HG03575 (cell line): Measurements from ENCODE around the gene INSM1.
"Not testable (repeated sequence)": the region's sequence is repeated elsewhere in the genome, so short reads cannot be mapped to it uniquely, and the experiment has no call there.

Experiments used
- ATAC-seq: cut with Tn5 transposase; IDR thresholded peaks from one replicate; pipeline ENCODE4 v1.9.1; 2021; ENCODE audit not compliant: unreplicated experiment, insufficient number of reproducible peaks, low FRiP score; ENCODE audit errors: extremely low read depth

INSM1 gene, protein sequence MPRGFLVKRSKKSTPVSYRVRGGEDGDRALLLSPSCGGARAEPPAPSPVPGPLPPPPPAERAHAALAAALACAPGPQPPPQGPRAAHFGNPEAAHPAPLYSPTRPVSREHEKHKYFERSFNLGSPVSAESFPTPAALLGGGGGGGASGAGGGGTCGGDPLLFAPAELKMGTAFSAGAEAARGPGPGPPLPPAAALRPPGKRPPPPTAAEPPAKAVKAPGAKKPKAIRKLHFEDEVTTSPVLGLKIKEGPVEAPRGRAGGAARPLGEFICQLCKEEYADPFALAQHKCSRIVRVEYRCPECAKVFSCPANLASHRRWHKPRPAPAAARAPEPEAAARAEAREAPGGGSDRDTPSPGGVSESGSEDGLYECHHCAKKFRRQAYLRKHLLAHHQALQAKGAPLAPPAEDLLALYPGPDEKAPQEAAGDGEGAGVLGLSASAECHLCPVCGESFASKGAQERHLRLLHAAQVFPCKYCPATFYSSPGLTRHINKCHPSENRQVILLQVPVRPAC

DNA sequence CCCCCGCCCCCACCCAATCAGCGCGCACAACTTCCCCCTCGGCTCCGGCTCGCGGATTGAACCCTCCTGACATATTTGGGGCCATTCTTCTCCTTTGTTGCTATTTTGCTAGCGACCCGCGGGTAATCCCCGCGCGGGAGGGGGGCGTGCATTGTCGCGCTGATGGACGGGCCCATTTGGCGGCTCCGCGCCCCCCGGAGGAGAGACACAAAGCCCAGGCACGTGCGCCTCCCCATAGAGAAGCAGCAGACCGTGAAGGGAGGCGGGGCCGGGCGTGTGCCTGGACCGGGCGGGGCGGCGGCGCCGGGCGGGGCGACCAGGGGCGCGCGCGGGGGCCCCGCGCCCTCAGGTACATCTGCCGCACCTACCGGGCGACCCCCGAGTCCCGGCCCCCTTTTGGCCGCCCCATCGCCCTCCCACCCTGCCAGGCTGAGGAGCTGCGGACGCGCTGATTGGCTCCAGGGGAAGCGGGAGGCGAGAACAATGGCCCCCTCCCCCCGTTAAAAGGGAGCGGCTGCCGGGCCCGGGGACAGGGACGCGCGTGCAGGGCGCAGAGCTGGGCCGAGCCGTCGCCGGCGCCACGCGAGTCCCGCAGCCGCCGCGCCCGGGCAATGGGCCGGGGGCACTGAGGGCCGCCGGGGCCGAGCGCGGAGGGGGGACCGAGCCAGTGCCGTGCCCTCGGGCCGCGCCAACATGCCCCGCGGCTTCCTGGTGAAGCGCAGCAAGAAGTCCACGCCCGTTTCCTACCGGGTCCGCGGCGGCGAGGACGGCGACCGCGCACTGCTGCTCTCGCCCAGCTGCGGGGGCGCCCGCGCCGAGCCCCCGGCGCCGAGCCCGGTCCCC is at the start of gene INSM1:
Gene INSM1 (plus strand): TSS at position 530 of the 843 bp plus-strand sequence. CDS start 164 bp downstream, at position 694.
- ATAC-seq, result no peak

DNA sequence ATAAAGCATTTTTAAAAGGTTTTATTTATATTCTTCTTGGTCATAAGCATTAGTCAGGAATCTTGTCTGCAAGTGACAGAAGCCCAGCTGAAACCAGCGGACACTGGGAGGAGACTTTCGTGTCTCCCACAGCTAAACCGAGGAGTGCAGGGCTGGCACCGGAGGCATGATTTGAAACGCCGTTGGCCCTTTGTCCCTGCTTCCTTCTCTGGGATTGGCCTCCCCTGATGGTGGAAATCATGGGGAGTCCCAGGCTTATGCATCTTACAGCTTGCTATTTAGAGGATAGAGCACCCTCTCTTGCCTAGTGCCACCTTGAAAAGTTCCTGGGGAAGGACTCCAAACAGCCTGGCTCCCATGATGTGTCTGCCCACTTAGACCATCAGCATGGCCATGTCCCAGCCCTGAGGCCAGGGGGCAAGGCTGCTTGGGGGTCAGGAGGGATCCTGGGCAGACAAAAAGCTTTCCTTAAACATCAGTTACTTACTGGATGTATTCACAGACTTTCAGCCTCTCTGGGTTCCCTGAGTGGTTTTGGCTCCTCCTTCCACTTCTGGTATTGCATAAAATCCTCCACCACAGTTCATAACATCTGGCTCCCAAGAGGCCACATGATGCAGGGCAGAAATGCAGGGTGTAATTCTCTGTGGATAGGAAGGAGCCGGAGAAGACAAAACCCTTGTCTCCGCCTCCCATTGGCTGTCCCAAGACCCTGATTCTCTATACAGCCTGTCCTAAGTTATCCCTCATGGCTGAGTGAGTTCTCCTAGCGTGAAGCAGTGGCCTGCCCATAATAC is 49.3 kb upstream of the INSM1 start:
- ATAC-seq, result no peak

DNA sequence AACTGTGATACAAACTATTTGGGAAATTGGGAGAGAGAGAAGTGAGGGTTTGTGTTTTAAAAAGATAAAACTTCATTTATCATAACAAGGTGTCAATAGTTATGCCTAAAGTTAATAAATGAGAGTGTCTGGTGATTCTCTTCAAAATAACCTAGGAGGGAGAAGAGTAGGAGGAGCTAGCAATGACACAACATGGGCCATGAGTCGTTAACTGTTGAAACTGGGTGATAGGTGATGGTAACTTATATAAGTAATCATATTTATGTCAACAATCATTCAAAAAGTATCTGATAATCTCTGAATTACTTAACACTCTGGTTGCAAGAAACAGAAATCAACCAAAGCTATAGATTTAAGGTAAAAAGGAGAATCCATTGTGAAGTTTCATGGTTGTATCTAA is 46.8 kb upstream of the INSM1 start:
- no peak for ATAC-seq

DNA sequence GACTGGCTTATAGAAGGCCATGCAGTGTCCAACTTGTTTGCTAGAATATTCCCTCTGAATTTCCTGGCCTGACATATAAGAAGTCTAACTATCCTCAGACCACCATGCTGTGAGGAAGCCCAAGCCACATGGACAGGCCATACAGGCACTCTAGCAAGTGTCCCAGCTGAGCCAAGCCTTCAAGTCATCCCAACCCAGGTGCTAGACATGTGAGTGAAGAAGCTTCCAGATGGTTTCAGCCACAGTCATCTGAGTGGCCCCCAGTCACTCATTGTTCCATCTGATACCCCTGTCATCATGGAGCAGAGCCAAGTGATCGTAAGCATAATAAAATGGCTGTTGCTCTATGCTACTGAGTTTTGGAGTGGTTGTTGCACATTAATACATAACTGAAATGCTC is 46.0 kb upstream of the INSM1 start:
- ATAC-seq, result no peak

DNA sequence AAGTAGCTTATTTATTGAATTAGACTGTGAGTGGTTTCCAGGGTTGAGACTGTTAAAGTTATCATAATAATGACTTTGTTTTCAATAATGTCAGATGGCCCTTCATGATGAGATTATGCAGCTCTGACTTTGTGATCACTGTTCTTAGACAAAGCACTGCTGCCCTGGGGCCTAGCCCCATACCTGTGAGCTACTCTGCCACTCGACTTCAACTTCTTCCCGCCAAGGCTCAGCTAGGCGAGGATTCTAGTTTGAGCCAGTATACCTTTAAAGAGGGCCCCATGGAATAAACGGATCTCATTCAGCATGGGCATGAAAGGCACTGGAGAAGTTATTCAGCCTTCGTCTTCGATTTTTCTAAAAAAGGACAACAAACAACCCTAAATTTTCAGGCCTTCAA is 45.0 kb upstream of the INSM1 start:
- ATAC-seq, result no peak

DNA sequence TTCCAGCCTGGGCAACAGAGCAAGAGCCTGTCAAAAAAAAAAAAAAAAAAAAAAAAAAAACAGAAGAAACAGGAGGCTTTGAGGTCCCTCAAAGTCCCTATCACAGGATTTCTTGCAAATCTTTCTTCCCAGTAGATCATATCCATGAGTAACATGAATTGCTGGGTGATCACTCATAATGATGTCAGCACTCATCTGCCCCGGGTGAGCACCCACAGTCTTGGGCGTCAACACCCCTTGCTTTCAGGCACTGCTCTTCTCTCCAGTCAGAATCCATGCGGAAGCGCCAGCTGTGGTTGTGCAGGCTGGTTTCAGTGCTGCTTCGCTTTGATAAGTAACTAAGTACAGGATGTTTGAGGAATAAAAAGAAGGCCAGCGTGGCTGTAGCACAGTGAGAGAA is 40.2 kb upstream of the INSM1 start:
- no peak for ATAC-seq

DNA sequence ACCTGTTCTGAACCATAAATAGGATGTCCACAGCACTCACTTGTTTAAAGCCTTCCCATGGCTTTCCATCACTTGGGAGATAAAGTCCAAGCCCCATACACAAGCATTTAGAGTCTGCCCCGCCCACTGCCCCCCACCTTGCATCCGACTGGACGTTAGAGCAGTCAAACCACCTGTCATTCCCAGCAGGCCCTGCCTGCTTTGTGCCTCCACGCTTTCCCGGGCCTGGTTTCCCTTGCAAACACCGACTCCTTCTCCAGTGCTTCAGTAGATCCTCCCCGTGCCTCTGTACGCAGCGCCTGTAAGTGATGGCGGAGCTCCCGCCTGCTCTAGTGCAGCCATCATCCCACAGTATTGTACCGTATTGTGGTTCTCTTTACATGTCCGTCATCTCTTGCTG is 38.3 kb upstream of the INSM1 start:
- no peak for ATAC-seq

DNA sequence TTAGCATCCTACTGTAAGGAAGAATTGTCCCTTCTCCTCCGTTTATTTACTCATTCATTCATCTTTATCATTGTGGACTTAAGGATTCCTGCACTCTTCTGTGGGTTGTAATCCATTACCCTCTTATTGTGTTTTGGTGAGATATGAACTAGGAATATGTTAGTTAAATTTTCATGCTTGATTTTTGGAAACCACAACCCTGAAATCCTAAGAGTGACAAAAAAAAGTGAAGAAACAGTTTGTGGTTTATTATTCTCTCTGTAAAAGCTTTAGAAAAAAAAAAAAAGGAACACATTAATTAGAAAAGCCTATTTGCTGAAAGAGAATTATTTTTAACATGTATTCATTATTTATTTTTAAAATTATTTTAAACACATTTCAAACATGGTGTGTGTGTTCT is 36.7 kb upstream of the INSM1 start:
- ATAC-seq, result no peak

DNA sequence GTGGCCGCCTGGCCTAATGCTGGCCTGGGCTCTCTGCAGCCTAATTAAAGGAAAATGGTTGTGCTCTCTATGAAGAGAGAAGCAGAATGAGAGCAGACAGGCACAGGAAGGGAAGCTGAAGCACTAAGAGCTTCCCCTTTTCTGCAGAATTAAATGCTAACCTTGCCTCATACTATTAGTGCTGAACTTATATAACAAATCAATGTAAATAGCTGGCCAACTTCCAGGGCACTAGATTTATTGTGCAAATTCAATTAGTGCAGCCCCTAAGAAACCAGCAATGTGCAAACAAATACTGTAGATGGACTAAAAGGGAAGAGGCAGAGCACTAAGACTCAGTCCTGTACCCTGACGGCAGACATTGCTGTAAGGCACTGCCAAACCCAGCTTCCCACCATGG is 36.1 kb upstream of the INSM1 start:
- ATAC-seq, result no peak

DNA sequence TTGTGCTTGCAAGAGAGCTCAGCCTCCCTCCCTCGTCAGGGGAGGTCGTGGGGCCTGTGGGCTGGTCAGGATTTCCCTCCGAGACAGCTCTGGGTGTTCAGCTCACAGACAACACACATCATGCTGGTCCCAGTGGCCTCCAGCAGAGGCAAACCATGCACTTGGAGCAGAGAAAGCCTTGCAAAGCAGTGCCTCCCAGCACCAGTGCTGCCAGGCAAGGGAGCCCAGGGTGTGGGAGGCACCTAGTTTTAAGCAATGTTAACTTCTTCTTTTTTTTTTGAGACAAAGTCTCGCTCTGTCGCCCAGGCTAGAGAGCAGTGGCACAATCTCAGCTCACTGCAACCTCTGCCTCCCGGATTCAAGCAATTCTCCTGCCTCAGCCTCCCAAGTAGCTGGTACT is 34.0 kb upstream of the INSM1 start:
- no peak for ATAC-seq

DNA sequence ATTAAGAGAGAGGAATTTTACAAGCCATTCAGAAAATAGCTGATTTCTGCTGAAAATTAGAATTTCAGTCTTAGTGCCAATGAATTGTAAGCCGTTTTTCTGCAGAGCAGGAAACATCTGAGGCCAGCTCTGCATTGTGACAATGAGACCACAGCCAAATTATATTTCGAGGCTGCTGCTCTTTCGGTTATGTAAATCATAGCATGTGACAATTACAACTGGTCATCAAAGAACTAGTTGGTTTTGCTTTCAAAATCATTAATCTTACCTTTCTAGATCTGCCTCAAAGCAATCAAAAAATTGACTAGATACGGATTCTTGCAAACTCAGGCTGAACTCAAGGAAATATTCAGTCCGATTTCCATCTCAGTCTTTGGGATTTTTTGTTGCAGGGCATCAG is 33.4 kb upstream of the INSM1 start:
- peak; percentile 85 for ATAC-seq

DNA sequence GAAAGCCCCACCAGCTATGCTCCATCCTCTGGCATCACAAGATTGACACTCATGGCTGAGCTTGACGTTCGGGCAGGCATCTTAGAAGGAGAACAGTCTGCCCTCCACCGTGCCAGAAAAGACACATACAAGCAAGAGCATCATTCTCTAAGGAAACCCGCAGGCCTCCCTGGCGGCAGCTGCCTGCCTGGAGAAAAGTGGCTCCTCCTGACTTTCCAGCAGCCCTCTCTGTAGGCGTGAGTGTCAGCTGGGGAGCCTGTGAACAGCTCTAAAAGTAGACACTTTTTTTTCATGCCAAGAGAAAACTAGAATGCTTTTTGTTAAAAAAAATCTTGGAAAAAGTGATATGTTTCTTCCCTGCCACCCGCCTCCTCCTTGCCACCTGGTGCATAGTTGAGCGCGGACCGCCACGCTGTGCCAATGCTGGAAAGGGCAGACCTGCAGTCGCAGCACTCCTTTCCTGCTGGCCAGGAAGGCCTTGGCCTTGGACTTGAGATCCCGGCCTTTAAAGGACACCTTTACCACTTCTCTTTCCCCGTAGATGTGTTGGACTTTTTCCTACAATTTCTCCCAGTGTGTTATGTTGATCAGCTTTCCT is 29.7 kb upstream of the INSM1 start:
- no peak for ATAC-seq

DNA sequence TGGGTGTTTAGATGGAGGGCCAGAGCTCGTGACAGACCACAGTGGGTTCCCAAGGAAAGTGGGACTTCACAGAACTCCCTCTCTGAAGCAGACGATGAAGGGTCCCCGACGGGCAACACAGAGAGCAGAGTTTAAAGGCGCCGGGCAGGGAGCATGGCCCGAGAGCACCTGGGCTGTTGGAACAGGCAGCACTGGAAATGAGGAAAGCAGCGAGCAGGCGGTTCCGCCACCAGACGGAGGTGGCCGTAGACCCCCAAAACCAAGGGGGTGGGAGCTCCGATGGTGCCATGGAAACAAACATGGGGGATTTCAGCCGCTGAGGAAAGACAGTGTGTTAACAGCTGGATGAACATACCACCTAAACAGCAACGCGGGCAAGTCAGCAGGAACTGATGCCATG is 27.5 kb upstream of the INSM1 start:
- no peak for ATAC-seq

DNA sequence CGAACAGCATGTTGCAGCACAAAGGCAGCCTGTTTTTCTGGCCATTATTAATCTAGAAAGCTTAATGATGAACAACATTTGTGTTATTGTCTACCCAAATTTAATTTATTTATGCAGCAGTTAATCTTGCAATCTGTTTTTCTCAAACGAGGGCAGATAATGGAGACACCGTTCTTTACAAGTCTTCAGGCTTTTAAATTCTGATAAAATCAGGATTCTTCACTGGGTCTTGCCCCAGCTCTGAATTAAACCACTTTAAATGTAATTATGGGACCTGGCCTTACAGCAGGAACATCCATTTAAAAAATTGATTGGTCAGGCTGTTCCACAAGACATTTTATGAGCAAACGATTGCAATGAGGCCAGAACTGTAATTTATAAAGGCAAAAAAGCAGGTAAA is 26.5 kb upstream of the INSM1 start:
- no peak for ATAC-seq

DNA sequence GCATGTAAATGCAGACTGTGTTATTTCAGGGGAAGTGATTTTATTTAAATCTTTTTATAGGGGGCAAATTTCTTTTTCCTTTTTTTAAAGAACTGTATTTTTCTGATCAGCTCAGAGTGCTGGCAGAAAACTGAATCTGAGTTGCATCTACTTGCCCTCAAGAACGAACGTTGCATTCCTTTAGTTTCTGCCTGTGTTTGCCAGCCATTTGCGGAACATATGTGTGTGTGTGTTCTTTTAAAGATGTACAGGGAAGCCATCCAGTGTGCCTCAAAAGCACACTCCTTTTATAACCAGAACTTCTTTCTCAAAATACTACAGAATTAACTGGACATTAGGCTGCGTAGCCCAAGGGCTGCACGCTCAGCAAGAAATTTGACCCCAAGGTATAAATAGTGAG is 25.8 kb upstream of the INSM1 start:
- no peak for ATAC-seq

DNA sequence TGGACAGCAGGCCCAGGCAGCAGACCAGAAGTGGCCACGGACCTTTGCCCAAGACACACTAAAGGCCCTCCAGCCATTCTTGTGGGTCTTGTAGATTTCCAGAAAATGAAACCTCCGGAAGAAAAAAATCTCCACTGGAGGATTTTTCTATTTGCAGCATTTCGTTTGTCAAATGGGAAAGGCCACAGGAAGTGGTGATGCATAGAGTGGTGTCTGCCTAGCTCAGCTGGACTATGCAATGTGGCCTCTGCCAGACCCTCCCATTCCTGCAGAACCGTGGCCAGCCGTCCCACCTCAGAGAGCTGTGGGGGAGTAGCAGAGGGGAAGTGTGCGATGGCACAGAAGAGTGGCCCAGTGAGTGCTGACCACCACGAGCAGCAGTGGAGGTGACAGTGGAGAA is 24.0 kb upstream of the INSM1 start:
- ATAC-seq, result no peak

DNA sequence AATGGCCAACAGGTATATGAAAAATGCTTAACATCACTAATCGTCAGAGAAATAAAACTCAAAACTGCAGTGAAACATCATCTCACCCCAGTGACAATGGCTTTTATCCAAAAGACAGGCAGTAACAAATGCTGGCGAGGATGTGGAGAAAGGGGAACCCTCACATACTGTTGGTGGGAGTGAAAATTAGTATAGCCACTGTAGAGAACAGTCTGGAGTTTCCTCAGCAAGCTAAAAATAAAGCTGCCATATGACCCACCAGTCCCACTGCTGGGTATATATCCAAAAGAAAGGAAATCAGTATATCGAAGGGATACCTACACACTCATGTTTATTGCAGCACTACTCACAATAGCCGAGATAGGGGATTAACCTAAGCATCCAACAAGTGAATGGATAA is 23.4 kb upstream of the INSM1 start:
- no peak for ATAC-seq

DNA sequence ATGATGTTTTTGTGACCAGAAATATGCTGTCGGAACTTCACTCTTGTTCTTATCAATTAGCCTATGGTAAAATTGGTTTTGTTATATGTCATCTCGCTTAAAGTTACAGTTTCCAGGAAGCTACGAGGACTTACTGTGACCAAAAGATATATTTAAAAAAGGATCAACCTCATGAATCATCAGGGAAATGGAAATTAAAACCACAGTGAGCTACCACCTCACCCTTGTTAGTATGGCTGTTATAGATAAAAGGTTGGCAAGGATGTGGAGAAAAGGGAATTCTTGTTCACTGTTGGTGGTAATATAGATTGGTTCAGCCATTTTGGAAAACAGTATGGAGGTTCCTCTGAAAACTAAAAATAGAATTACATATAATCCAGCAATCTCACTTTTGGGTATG is 14.3 kb upstream of the INSM1 start:
- no peak for ATAC-seq

DNA sequence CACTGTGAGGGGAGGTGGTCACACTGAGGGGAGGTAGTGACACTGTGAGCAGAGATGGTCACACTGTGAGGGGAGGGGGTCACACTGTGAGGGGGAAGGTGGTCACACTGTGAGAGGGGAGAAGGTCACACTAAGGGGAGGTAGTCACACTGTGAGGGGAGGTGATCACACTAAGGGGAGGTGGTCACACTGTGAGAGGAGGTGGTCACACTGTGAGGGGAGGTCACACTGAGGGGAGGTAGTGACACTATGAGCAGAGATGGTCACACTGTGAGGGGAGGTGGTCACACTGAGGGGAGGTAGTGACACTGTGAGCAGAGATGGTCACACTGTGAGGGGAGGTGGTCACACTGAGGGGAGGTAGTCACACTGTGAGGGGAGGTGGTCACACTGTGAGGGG is 12.4 kb upstream of the INSM1 start:
- not testable (repeated sequence) for ATAC-seq
